ENCODE results near the gene GHSR.

Gene GHSR

DNA sequence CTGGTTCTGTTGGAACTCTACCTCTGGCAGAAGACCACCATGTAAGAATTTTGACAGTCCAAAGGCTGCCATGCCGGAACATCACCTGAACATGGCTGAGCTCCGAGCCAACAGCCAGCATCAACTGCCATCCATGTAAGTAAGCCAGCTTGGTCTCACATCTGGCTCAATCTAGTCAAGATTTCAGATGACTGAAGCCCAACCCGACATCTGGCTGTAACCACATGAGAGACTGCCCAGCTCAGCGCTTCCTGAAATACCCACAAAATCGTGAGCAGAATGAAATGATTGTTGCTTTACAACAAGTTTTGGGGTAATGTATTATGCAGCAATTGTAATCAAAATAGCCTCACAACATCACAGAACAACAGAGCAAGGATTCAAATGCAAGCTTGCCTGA, 32.9 kb downstream of the GHSR start:
- DNase-seq: no peak

DNA sequence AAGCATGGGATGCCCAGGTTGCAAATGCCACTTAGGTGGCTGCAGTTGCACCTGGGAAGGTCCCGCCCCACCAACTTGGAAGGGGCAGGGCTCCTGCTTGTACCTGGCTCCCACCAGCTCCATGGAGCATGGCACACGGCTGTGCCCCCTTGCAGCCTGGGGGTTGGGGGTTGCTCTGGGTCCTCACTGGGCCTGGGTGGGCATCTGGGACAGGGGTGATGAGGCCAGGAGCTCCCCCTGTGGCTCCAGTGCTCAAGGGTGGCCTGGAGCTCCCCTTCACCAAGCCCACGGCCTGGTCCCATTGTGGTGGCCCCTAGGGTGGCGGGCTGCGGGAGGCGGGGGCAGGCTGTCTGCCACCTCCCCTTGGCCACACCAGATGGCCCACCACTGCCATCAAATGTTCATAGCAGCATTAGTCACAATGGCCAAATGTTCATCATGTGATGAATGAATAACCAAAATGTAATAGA, 36.7 kb downstream of the GHSR start:
- DNase-seq: no peak

DNA sequence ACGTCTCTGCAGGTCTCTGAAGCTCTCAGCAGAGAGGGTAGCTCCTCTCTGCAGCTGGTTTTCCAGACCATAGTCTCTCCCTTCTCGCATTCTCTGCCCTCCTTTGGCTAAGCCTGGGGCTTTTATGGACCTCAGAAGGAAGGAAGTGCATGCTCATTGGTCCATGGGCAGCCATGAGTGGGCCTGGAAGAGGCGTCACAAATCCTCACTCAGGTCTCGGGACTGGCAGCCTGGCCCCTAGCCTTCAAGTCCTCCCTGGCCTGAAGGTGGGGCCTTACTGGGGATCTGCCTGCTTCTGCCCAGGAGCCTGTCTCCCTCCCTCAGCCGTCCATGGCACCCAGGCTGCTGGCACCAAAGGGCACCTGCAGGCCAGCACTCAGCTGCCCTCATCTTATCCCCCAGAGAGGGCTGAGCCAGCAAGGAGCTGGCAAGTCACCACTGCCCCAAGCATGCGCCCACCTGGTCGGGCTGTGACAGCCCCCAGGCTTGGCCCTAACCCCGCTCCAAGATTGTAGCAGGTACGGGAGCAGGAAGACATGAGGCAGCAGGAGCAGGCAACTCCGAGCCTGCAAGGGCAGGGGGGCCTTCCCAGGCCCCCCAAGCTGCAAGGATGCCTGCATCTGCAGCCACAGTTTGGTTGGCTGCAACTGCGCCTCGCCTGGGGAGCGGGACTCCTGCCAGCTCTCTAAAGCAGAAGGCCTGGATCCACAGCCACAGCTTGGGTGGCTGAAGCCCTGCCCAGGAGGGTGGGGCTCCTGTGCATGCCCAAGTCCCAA, 37.4 kb downstream of the GHSR start:
- DNase-seq: no peak

DNA sequence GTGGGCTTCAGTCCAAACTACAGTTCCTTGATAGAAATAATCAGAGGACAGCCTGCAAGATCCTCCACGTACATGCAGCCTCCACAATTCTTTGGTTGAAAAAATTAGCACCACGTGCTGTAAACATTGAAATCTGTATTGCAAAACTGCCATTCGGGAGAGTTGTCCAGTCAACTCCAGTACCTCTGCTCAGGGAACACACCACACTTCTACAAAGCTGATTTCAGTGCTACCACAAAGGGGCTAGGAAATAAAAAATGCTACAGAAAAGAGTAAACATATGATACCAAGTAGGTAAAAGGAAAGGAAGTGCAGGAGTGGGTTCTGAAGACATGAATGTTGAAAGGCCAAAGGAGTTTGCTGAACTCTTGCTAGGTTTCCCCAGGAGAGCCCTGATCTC, 40.4 kb downstream of the GHSR start:
- DNase-seq: no peak

DNA sequence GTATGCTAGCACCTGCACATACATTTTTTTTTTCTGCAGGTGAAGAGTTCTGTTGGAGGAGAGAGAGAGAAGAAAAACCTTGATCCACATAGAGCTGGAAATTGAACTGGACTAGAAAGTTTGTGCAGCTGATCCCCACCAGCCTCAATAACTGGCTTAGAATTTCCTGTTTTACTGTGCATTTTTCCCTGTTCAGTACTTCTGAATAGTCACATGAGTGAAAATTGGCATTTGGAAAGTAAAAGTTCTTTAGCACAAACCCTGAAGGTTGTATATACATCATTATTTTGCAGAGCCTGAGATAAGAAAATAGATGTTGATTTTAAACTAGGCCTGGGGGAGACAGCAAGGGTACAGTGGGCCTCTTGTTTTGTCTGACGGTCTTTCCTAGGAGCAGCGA, 42.3 kb downstream of the GHSR start:
- DNase-seq: no peak

DNA sequence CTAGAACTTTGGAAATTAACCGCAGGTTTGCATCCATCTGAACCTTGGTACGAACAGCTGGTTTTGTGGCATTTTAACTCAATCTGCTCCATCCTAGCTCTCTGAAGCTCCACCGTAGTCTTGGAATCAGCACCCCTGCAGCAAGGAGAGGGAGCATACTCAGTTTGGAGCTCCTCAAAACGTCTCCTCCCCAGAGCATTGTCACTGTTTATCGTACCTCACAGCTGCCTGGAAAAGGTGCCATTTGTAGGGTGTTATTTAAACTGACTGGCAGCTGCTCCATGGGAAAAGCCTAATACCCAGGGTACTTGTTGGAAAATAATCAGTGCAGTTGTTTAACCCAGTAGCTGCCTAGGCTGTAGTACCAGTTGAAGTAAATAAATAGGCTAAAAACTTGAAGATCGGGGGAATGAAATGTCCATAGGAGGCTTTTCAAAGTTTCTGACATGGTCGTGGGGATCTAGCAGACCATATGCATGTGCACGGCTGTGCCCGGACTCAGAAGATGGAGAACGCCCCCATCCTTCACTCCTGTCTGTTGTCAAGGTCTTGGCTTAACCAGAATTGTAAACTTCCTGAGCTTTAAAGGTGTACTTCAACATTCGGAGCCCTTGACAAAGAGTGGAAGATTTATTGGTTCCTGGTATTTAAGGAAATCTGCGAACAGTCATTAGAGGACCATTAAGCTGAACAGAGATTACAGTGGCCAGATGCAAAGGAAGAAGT, 43.9 kb downstream of the GHSR start:
- DNase-seq: no peak

DNA sequence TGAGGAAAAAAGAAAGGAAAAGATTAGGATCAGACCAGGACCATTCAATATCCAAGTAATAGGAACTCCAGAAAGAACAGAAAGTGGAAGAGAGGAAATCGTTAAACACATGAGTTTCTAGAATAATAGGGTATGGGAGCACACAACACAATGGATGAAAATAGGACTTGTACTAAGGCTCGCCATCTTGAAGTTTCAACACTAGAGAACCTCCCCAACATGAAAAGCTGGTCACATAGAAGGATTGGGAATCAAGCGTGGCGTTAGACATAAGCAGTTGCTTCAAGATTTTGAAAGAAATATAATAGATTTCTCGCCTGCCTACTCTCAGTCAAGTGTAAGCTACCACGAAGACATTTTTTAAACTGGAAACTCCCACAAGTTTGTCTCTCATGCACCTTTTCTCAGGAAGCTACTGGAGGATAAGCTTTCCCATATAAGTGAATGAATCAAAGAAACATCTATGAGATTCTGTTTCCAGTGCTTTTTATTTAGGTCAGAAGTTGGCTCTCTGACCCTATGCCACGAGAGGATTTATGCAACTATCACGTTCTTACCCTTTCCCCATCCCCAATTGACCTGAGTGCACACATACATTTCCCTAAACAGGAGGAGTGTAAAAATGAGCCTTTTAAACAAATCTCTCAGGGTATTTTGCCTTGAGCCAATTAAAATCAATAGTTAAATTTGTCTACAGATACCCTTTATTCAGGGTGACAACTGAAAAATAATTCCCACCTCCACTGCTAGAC, 45.2 kb downstream of the GHSR start:
- no peak for DNase-seq

DNA sequence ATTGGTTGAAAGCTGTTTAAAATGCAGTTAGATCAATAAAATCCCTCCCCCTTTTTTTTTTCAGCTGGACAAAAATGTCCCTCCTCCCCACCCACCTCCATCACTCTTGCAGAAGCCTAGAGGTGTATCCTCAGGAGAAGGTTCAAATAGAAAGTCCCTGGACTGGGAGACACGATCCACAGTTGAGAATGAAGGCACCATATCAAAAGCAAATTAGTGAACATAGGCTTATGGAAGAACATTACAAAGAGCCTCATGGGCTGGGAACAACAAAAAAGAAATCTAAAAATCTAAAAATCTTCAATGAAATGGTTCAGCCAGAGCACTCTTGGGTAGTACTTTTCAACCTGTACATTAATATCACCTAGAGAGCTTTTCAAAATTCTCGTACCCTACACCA, 46.2 kb downstream of the GHSR start:
- DNase-seq: no peak

DNA sequence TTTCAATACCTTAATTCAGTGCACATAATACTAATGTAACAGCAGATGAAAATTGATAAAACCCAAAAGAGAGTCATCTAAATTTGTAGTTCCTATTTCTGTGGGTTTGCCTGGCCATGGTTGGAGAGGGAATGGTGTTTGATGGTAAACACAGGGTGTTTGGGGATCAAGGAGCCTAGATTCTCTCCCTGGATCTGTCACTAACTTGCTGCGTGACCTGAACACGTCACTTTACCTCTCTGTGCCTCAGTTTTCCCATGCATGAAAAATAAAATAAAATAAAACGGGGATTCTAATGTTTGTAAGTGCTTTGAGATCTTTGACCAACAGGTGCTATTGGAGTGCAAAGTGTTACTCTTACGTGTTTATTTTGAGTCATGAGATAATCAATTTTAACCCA, 49.8 kb downstream of the GHSR start:
- DNase-seq: no peak

DNA sequence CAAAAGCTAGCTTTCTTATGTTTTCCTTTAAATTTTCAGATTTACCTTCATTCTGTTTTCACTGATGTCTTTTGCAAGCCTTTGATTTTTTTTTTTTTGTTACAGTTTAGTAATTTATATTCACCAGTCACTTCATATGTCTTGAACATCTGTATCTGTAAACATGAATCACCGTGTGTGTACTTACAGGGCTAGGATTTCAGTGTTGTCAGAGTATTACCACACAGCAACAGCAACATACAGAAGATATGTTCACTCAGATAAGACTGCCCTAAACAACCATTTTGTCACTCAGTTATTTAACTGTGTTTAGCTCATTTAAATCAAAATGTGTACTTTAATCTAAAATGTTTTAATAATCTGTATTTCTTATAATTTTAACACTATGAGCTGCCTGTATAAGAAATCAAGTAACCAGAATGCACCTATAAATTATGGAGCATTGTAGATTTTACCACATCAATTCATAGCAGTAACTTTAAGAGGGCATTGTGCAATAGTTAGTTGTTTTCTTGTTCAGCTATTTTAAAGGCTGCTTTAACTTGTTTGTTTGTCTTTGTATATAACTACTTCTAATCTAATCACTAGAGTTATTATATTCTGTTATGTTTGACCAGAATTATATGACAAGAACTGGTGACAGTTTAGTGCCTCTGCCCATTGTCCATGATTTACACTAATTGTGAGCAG, 50.4 kb downstream of the GHSR start:
- DNase-seq: no peak

DNA sequence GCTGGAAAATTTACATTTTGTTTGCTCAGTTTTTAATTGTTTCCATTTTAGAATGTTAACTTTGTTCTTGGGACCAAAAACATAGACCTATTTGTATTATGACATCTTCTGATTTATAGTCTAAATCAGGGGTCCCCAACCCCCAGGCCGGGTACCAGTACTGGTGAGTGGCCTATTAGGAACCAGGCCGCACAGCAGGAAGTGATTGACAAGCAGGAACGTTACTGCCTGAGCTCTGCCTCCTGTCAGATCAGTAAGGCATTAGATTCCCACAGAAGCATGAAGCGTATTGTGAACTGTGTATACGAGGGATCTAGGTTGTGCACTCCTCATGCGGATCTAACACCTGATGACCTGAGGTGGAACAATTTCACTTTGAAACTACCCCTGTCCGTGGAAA, 51.9 kb downstream of the GHSR start:
- no peak for DNase-seq

DNA sequence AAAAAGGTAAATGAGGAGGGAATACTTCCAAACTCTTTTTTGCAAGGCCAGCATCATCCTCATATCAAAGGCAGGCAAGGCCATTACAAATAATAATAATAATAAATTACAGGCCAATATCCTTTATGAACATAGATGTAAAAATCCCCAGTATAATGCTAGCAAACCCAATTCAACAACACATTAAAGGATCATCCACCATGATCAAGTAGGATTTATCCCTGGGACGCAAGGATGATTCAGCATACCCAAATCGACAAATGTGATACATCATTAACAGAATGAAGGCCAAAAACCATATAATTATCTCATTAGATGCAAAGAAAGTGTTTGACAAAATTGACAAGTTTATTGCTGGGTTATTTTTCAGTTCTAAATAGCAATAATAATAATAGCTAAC, 53.6 kb downstream of the GHSR start:
- DNase-seq: no peak
